ENCODE measurements around the gene NECAP2. TPM values are rescaled to one million over a fixed set of nuclear protein-coding genes. Genes with fewer than 3 reads are reported as not detected.
A peak's percentile ranks its signal among the peaks of the same experiment; 100 is the strongest.

NECAP2 gene
- total and polyA plus RNA-seq, 2 of the 4 experiments (the other 2 are of a cell fraction) = 80.5 to 85.1 TPM

- H4K20me1 ChIP-seq (ENCODE audit: insufficient read depth, low read length) = peaks cover 15% of the 10 kb centered on the region
- H3K79me1 ChIP-seq (ENCODE audit: low read depth in 1 of 2, low read length in 2 of 2) = peaks cover 25 to 30% of the 10 kb centered on the region in 2 experiments
- H4K5ac ChIP-seq (ENCODE audit: low read depth, low read length) = no peak overlapping the region
- H3K27ac ChIP-seq (ENCODE audit: insufficient read depth, low read length) = no peak overlapping the region
- H3K9me3 ChIP-seq (ENCODE audit: control insufficient read depth, insufficient read depth, low read length) = no peaks in the 10 kb centered on the region
- peaks cover 58% of the 10 kb centered on the region for H3K36me3 ChIP-seq (ENCODE audit: control insufficient read depth, insufficient read depth, low read length)
- ATAC-seq (ENCODE audit: low read depth) (no peak), DNase-seq (no peak)
- TSS peak; percentile 67 for BruUV-seq (replicated peaks)
- no peak overlapping the region for H3K9ac ChIP-seq (ENCODE audit: low read depth, low read length)
- H3K14ac ChIP-seq (replicated peaks; ENCODE audit: low read depth, low read length) = no peak overlapping the region
- peaks cover 8% of the 10 kb centered on the region; the same call in 1 of the 2 replicates for H3K9me1 ChIP-seq (ENCODE audit: insufficient read depth, low read length)
- no peak overlapping the region for H3K56ac ChIP-seq (ENCODE audit: extremely low read depth, insufficient read depth, low read length)
- H2BK15ac ChIP-seq (ENCODE audit: low read depth, low read length) = no peak overlapping the region
- WGBS, 2 experiments (ENCODE audit: extremely low coverage in 2 of 2, insufficient read length in 1 of 2) = 91% methylated on average over 3 of the region's 6 CpGs; no CpG with 5 or more reads in 1 of the 2 experiments
- dilution Hi-C loops (cut with HindIII; ENCODE audit: low sequenced_read_pairs, unreplicated experiment) (no loop called here), in situ Hi-C loops (cut with MboI; ENCODE audit: low sequenced_read_pairs) (no loop called here), intact Hi-C loops (cut with micrococcal nuclease) (no loop called here)
- H3K4me3 ChIP-seq (ENCODE audit: insufficient read depth, low read depth, low read length) = no peak overlapping the region
- H2BK120ac ChIP-seq (ENCODE audit: low read depth, low read length) = no peak overlapping the region
- no peaks in the 10 kb centered on the region for H3K27me3 ChIP-seq (ENCODE audit: control insufficient read depth, insufficient read depth, low read length)
- no peak overlapping the region for H3K23ac ChIP-seq (ENCODE audit: low read depth, low read length)
- H2AFZ ChIP-seq (replicated peaks; ENCODE audit: low read length, poor library complexity) = no peak overlapping the region
- no peak for TF ChIP-seq BHLHE40 (IDR thresholded peaks at IDR 0.05; ENCODE audit: low read depth, low read length)
- no peak for TF ChIP-seq CTCF (conservative IDR thresholded peaks at IDR 0.05; ENCODE audit: low read depth, low read length)
- TF ChIP-seq NFE2L2 (IDR thresholded peaks at IDR 0.05; ENCODE audit: low read depth, low read length) = no peak
- TF ChIP-seq USF2 (IDR thresholded peaks at IDR 0.05; ENCODE audit: low read depth, low read length) = no peak
- TF ChIP-seq CEBPB (IDR thresholded peaks at IDR 0.05; ENCODE audit: low read depth, low read length) = no peak
- no peak for TF ChIP-seq POLR2A (IDR thresholded peaks at IDR 0.05; ENCODE audit: low read depth, low read length)
- TF ChIP-seq SMC3 (IDR thresholded peaks at IDR 0.05; ENCODE audit: low read depth, low read length) = no peak
- TF ChIP-seq RFX5 (IDR thresholded peaks at IDR 0.05; ENCODE audit: low read depth, low read length) = no peak
- TF ChIP-seq ELK1 (IDR thresholded peaks at IDR 0.05; ENCODE audit: borderline replicate concordance, low read depth, low read length) = no peak
- TF ChIP-seq MXI1 (IDR thresholded peaks at IDR 0.05; ENCODE audit: borderline replicate concordance, low read depth, low read length) = no peak
- no peak for TF ChIP-seq FOS (IDR thresholded peaks at IDR 0.05; ENCODE audit: low read depth, low read length)
- H2BK5ac ChIP-seq (ENCODE audit: low read depth, low read length, poor library complexity, severe bottlenecking) = no peak overlapping the region
- ChIA-PET POLR2A (ENCODE audit: unreplicated experiment) (no interaction called here), CTCF (no interaction called here)
- H2AK5ac ChIP-seq (ENCODE audit: low read depth, low read length) = no peak overlapping the region
- no peak overlapping the region for H3K4me2 ChIP-seq (ENCODE audit: low read depth, low read length)
- no peak overlapping the region for H2AK9ac ChIP-seq (replicated peaks; ENCODE audit: low read depth, low read length, poor library complexity)
- no peak overlapping the region for H2BK20ac ChIP-seq (ENCODE audit: low read depth, low read length)
- no peak overlapping the region for H4K8ac ChIP-seq (ENCODE audit: low read depth in 2 of 2, low read length in 2 of 2)
- no peaks in the 10 kb centered on the region for H3K4me1 ChIP-seq (ENCODE audit: control insufficient read depth, insufficient read depth, low read length)
- H3K18ac ChIP-seq (ENCODE audit: low read depth, low read length) = no peak overlapping the region
- no peak overlapping the region for H4K91ac ChIP-seq (ENCODE audit: insufficient read depth, low read depth, low read length)
- H3K4ac ChIP-seq (ENCODE audit: low read depth, low read length) = no peak overlapping the region
These were observed 18.9 kb downstream of the NECAP2 start for GRCh38 chr1:16459352-16459925.
